HepG2 (cell line): ENCODE data around the gene ZBTB46. TPM values are rescaled to one million over a fixed set of nuclear protein-coding genes. Genes with fewer than 3 reads are reported as not detected.
A peak's percentile ranks its signal among the peaks of the same experiment; 100 is the strongest.

Experiments
- AHDC1 ChIP-seq: sonication (generic); formaldehyde crosslinking; IDR thresholded peaks from 2 replicates; pipeline ENCODE4 v1.5.1; 2020; ENCODE audit warnings: mild to moderate bottlenecking, missing genetic modification reagents, borderline replicate concordance
- ATF3 ChIP-seq: sonication (generic); formaldehyde crosslinking; IDR thresholded peaks from 2 replicates; pipeline ENCODE4 v1.4.0; 2020; ENCODE audit warnings: missing genetic modification reagents
- CERS6 ChIP-seq: sonication (generic); formaldehyde crosslinking; IDR thresholded peaks from 2 replicates; pipeline ENCODE4 v1.5.0; 2020; ENCODE audit warnings: missing genetic modification reagents
- FOXP1 ChIP-seq, 2 experiments: fragments of 450-650 bp in 1 of 2; IDR thresholded peaks; 2 replicates each; pipeline ENCODE4 v1.6.1; 2017 to 2018; ENCODE audit warnings: antibody characterized with exemption in 1 of 2
- GLI4 ChIP-seq: sonication (generic); formaldehyde crosslinking; IDR thresholded peaks from 2 replicates; pipeline ENCODE4 v1.5.1; 2020; ENCODE audit warnings: missing genetic modification reagents, mild to moderate bottlenecking, moderate library complexity, borderline replicate concordance
- HNF1A ChIP-seq, 2 experiments: sonication (generic) in 1 of 2; formaldehyde crosslinking in 1 of 2; IDR thresholded peaks; 2 replicates each; pipeline versions ENCODE4 v1.4.0 to v1.6.1; 2016 to 2020; ENCODE audit warnings: borderline replicate concordance in 1 of 2, low read depth in 1 of 2, mild to moderate bottlenecking in 1 of 2, missing genetic modification reagents in 1 of 2
- MEIS2 ChIP-seq: sonication (generic); formaldehyde crosslinking; IDR thresholded peaks from 2 replicates; pipeline ENCODE4 v1.9.0; 2021; ENCODE audit warnings: mild to moderate bottlenecking, missing genetic modification reagents
- MNT ChIP-seq: fragments of 450-650 bp; IDR thresholded peaks from 2 replicates; pipeline ENCODE4 v1.6.1; 2016
- NR2F2 ChIP-seq: IDR thresholded peaks from 2 replicates; pipeline ENCODE4 v1.6.1; 2012; ENCODE audit warnings: low read depth, inconsistent platforms, borderline replicate concordance
- U2AF1 ChIP-seq: fragments of 200-400 bp; formaldehyde crosslinking; optimal IDR thresholded peaks from 2 replicates; pipeline ENCODE3; 2017; ENCODE audit warnings: mild to moderate bottlenecking, low read depth, low read length
- ZHX1 ChIP-seq: sonication (generic); formaldehyde crosslinking; IDR thresholded peaks from 2 replicates; pipeline ENCODE4 v1.8.1; 2022; ENCODE audit warnings: low read depth, mild to moderate bottlenecking, missing genetic modification reagents
- polyA plus RNA-seq, 8 experiments: library from polyadenylated mRNA; depleted of rRNA in 3 of 8; stranded (reverse) in 7 of 8; unstranded in 1 of 8; fragments of >200 nt; fragmentation: Illumina TruSeq in 4 of 8; extraction: Trizol in 4 of 8; gene quantifications; 2 replicates each; pipeline versions ENCODE4 v1.2.1 to v1.2.3, GENCODE V29; 2011 to 2016; ENCODE audit warnings: low read depth in 4 of 8, missing spikeins in 1 of 8, mixed read lengths in 1 of 8; ENCODE audit not compliant: insufficient read depth in 1 of 8
- total RNA-seq, 5 experiments: library from RNA; depleted of rRNA; stranded (reverse); fragments of >200 nt; fragmentation: Illumina TruSeq; extraction: Trizol; gene quantifications; 2 replicates each; pipeline ENCODE4 v1.2.3, GENCODE V29; 2016; ENCODE audit warnings: low read depth in 1 of 5

The ZBTB46 gene
- total and polyA plus RNA-seq, 2 of the 13 experiments (the other 11 are each of a cell fraction or from before 2014, with no cell fraction given): 1.6 to 13.5 TPM

GRCh38 chr20:63696306-63696627, 134.8 kb downstream of the ZBTB46 start (continued):
- TF ChIP-seq HNF1A (IDR thresholded peaks at IDR 0.05; ENCODE audit: low read depth) (no peak), HNF1A (CRISPR knock-in tag; IDR thresholded peaks at IDR 0.05; ENCODE audit: borderline replicate concordance) (no peak), ATF3 (no peak), NR2F2 (no peak; the same call in 1 of the 2 replicates), CERS6 (CRISPR knock-in tag) (no peak), U2AF1 (no peak), MEIS2 (CRISPR knock-in tag) (no peak), MNT (no peak), AHDC1 (no peak), GLI4 (CRISPR knock-in tag) (no peak), FOXP1 (IDR thresholded peaks at IDR 0.05) (no peak), FOXP1 (CRISPR knock-in tag; IDR thresholded peaks at IDR 0.05) (no peak), ZHX1 (CRISPR knock-in tag) (peak; percentile 9; the same call in 1 of the 2 replicates)
